ENCODE data around the gene P2RY14. TPM values are rescaled to one million over a fixed set of nuclear protein-coding genes. Genes with fewer than 3 reads are reported as not detected.

The P2RY14 gene
- total and polyA plus RNA-seq, 2 of the 13 experiments (the other 11 are each of a cell fraction or from before 2014, with no cell fraction given): not detected

GRCh38 chr3:151197981-151198767, 80.2 kb downstream of the P2RY14 start (continued):
- TF ChIP-seq GRHL1 (CRISPR knock-in tag; conservative IDR thresholded peaks at IDR 0.05): no peak
- TF ChIP-seq ZNF609 (CRISPR knock-in tag; IDR thresholded peaks at IDR 0.05; ENCODE audit: borderline replicate concordance): peak; percentile 88
- no peak for TF ChIP-seq RNF219 (CRISPR knock-in tag; IDR thresholded peaks at IDR 0.05)
- no peak for TF ChIP-seq ZNF33B (CRISPR knock-in tag; IDR thresholded peaks at IDR 0.05)
- TF ChIP-seq ZKSCAN5 (CRISPR knock-in tag; IDR thresholded peaks at IDR 0.05): no peak
- TF ChIP-seq ZNF777 (CRISPR knock-in tag; IDR thresholded peaks at IDR 0.05): no peak
- TF ChIP-seq LCORL (IDR thresholded peaks at IDR 0.05): no peak; the same call in 1 of the 2 replicates
- peak; percentile 93; the same call in 1 of the 2 replicates for TF ChIP-seq LCORL (CRISPR knock-in tag; IDR thresholded peaks at IDR 0.05)
- no peak for TF ChIP-seq SRSF9 (IDR thresholded peaks at IDR 0.05; ENCODE audit: borderline replicate concordance, insufficient read depth, low read depth, low read length, poor library complexity, severe bottlenecking)
- TF ChIP-seq NR0B2 (CRISPR knock-in tag; IDR thresholded peaks at IDR 0.05): no peak
- no peak for TF ChIP-seq ZC3H13 (CRISPR knock-in tag; IDR thresholded peaks at IDR 0.05)
- no peak; the same call in 1 of the 2 replicates for TF ChIP-seq SMARCE1 (IDR thresholded peaks at IDR 0.05; ENCODE audit: borderline replicate concordance)
- TF ChIP-seq ATF3 (CRISPR knock-in tag; IDR thresholded peaks at IDR 0.05): peak; percentile 74; the same call in 1 of the 2 replicates
- peak; percentile 42; the same call in 1 of the 2 replicates for TF ChIP-seq POLR2G (IDR thresholded peaks at IDR 0.05; ENCODE audit: low read depth, low read length)
- no peak for TF ChIP-seq CBX1 (IDR thresholded peaks at IDR 0.05; ENCODE audit: low read depth)
- no peak for TF ChIP-seq ZNF597 (CRISPR knock-in tag; IDR thresholded peaks at IDR 0.05)
- no peak for TF ChIP-seq AGO1 (IDR thresholded peaks at IDR 0.05; ENCODE audit: low read depth, low read length, poor library complexity, severe bottlenecking)

All from HepG2 (cell line).